Stimulated activated CD4-positive, alpha-beta T cell treated with anti-CD3 and anti-CD28 coated beads, TNF-alpha, amount 100 ng/mL, for 1 hour (primary cell): ENCODE data around the gene FZD2.
"Not testable (repeated sequence)": the region's sequence is repeated elsewhere in the genome, so short reads cannot be mapped to it uniquely, and the experiment has no call there.

ENCODE experiments used
- DNase-seq, 3 donors: peaks; one replicate each; pipeline ENCODE4 v3.0.0-alpha.2; 2020; ENCODE audit warnings: low read depth in 3 of 3, low spot score in 1 of 3

Gene FZD2

DNA sequence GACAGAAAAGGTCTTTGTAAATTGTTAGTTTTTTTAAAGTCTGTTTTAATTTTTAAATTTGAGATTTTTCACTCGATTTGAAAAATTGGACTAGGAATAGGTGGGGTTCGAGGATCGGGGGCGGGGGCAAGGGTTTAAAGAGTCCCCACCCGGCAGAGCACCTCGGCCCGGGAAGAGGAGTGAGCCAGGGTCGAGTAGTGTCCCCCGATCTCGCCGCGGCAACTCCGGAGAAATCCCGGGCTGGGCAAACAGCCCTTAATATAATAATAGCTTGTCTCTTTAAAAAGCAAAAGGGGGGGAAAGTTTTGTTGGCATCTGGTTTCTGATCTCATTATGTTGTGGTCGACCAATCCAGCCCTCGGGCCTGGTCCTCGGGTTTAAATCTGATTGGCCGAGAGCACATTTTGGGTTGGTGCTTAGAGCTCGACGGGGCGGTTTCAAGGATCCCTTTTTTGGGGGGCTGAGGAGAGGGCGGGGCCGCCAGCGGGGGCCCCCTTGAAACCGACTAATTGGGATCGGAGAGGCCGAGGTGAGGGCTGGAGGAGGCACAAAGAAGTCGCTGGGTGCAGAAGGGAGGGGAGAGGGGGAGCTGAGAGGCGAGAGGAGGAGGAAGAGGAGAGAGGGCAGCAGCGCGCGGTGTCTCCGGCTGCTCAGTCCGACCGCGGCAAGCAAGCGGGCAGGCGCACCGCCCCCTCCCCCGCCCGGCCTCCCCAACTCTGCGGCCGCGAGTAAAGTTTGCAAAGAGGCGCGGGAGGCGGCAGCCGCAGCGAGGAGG lies at the start of gene FZD2:
FZD2 (plus strand) TSS at position 653 of the 775 bp plus-strand sequence. CDS start 205 bp downstream, outside the sequence.
- DNase-seq, result no peak

DNA sequence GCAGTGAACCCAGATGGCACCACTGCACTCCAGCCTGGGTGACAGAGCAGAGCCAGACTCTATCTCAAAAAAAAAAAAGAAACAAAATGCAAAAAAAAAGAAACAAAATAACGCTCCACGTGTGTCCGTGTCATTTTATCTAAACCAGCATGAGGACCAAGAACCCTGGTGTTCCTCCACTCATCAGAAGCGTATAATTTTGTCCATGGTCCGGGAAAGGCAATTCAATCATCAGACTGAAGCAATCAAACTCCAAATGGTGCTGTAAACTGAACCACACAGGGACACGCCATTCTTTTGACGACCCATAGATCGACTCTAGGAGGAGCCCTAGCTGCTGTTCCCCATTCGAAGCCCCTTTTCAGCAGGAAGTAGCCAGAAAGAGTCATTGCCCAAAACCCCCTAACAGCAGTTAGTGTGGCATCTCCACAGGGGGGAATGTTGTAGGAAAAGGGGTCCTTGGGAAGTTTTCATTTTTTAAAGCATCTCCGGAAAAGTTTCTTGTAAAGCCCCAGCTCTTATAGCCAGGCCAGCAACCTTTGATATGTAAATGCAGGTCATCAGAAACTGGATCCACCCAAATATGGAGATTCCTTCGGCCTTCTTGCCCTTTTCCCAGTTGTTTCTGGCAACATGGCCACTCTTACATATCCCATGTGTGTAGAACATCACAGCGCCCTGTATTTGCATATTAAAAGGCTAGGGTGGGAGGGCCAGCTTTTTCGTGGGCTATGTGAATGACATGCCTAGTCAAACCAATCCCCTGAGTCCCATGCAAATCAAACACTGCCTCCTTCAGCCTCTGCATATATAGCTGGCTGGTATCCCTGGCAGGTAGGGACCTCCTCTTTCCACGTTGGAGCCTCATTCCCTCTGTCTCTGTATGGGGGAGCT lies 45.8 kb upstream of the FZD2 start:
- not testable (repeated sequence) for DNase-seq

DNA sequence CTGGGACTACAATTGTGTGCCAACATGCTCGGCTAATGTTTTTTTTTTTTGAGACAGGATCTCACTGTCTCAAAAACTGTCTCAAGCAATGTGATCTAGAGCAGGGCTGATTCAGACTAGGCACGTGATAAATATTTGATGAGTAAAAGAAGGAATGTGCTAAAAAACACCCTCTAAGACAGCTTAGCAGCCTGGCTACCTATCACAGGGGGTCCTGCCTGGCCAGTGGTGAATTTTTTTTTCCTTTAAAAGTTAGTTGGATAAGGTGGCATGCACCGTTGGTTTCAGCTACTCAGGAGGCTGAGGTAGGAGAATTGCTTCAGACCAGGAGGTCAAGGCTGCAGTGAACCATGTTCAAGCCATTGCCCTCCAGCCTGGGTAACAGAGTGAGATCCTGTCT lies 39.3 kb upstream of the FZD2 start:
- DNase-seq, result no peak

GRCh38 chr17:44522883-44523671 lies 34.2 kb upstream of the FZD2 start:
- peak in 1 of 3 donors; percentile 33 for DNase-seq

- DNase-seq, result no peak
Measured at GRCh38 chr17:44523672-44523972, 33.7 kb upstream of the FZD2 start.

GRCh38 chr17:44527102-44527501 lies 30.2 kb upstream of the FZD2 start:
- DNase-seq, result no peak

DNA sequence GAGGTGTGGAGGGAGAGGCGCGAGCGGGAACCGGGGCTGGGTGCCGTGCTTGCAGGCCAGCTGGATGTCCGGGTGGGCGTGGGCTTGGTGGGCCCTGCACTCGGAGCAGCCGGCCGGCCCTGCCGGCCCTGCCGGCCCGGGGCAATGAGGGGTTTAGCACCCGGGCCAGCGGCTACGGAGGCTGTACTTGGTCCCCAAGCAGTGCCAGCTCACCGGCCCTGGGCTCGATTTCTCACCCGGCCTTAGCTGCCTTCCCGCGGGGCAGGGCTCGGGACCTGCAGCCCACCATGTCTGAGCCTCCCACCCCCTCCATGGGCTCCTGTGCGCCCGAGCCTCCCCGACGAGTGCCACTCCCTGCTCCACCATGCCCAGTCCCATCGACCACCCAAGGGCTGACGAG lies 29.3 kb upstream of the FZD2 start:
- DNase-seq, result no peak

- DNase-seq, result no peak
Measured at GRCh38 chr17:44529864-44530263, 27.4 kb upstream of the FZD2 start.

DNA sequence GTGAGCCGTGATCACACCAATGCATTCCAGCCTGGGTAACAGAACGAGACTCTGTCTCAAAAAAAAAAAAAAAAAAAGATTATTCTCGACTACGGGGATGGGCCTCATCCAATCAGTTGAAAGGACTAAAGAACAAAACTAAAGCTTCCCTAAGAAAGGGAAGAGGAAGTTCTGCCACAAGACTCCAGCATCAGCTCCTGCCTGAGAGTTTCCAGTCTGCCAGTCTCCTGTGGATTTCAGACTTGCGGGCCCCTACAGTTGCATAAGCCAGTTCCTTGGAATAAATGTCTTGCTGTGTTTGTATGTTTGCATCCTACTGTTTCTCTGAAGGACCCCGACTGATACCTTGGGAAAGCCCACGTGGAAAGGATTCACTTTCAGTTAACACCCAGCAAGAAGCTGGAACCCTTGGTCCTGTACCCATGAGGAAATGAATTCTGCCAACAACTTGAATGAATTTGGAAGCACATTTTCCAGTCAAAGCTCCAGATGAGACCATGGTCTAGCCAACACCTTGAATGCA lies 26.3 kb upstream of the FZD2 start:
- no peak for DNase-seq

DNA sequence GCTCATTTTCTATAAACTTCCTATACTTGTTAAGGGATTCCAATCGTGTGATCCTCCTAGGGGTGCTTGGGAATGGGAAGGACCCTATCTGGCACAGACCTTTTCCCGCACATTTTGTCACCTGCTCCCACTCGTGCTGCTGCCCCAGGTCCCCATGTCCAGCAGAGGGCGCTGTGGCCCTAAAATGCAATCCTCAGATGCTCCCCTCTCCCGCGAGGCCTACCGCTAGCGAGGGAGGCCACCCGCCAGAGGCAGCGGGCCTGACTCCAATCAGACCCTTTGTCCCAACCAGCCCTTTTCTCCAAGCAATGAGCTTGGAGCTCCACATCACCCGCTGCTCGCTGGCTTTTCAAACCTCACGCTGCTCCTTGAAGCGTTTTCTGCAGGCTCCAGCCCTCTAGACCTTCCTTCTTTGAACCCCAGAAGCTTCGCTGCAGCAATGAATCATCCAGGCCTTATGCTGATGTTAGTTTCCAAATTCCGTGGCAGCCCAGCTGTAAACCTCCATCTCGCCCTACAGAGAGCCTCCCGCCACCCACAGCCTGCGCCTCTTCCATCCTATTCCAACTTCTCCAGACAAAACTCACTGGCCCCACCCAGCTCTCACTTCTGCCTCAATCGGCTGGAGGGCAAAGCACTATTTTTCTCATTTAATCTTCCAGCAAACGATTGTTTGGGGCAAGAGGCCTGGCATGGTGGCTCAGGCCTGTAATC lies 23.6 kb upstream of the FZD2 start:
- DNase-seq, result peak; percentile 63 to 85 (median 64)

DNA sequence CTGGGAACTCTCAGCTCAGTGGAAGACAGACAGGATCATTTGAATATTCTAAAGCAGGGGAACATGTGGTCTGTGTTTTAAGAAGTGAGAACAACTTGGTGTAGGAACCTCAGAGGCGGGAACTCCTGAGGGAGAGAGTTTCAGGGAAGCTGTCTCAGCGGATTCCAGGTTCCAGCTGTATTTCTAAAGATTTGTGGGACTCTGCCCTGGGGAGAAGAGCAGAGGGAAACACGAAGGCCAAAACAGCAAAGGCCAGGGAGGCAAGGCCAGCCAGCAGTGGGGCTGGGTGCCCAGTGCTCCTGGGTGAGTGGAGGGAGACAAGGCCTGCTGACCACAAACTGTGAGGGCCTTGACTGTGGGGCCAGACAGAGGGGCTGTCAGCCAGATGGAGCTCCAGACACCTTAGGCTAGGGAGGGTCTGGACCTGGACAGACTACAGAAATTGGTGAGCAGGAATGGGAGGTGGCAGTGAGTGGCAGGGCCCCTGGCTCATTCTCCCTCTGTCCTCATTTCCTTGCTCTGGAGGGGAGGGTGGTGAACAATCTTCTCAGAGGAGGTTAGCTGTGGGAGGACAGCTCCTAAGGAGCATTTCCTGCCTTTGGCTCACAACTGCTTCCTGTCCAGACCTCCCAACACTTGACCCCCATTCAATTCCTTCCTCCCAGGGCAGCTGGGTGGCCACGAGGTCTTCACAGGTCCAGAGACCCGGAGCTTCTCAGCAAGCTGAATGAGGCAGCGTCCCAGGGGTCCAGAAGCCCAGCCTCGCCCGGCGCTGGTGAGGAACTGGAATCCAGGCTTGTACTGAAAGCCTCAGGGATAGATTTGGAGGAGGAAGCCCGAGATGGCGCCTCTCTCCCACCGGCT lies 21.0 kb upstream of the FZD2 start:
- DNase-seq, result no peak

- DNase-seq, result not testable (repeated sequence)
Measured at GRCh38 chr17:44537922-44538321, 19.4 kb upstream of the FZD2 start.

- no peak for DNase-seq
Measured at GRCh38 chr17:44539673-44540072, 17.6 kb upstream of the FZD2 start.

DNA sequence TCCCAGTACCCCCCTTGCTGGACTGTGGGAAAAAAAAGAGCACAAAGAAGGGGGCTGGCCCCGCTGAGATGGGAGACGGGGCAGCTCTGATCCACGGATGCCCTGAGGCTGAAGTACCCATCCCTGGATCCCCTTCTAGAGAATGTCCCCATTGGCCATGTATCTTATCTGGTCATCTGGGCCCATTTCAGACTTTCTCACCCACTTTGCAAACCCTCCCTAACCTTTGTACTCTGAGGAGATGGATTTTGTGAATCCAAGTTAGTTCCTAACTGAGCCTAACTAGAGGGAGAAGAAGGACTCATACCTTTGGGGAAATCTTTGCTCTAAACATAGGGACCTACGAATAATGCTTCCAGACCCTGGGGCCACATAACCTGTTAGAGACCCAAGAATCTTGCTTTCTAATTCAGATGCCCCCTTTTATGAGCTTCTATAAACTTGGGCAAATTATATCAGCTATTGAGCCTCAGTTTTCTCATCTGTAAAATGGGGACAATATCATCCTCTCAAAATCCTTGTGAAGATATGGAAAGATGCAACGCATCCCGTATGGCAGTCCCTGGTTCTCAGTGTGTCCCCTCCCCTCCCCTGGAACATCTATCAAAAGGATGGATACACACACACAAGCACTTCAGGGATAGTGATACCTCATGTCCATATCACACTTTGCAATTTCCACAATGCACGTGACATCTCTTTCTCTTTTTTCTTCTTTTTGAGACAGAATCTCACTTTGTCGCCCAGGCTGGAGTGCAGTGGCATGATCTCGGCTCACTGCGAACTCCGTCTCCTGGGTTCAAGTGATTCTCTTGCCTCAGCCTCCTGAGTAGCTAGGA lies 16.8 kb upstream of the FZD2 start:
- DNase-seq, result no peak

DNA sequence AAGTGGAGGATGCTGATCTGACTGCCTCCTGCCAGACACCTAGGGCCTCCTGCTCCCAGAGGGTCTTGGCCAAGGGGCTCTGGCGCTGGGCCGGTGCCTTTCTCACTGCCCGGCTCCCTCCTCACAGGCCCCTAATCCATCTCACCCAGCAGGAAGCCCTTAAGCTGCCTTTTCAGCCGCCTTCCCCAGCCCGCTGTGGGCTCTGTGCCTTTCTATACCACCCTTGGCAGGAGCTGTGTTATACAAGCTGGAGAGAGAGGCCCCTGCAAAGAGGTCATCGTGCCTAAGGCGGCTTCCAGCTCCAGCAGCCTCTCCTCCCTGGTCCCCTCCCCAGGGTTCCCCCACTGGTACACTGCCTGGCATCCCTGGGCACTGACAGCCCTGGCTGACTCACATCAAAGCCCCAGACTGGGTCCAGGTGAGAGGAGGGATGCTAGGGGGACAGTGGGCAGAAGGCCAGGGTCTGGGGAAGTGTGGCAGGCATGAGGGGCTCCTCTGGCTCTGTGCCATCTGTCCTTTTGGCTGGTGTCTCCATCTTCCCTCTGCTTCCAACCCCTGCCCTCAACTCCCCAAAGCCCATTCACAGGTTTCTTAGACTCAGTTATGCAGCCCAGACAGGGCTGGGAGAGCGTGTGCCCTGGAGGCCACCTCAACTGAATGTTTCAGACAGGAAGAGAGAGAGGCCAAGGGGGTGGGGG lies 15.3 kb upstream of the FZD2 start:
- DNase-seq, result no peak

DNA sequence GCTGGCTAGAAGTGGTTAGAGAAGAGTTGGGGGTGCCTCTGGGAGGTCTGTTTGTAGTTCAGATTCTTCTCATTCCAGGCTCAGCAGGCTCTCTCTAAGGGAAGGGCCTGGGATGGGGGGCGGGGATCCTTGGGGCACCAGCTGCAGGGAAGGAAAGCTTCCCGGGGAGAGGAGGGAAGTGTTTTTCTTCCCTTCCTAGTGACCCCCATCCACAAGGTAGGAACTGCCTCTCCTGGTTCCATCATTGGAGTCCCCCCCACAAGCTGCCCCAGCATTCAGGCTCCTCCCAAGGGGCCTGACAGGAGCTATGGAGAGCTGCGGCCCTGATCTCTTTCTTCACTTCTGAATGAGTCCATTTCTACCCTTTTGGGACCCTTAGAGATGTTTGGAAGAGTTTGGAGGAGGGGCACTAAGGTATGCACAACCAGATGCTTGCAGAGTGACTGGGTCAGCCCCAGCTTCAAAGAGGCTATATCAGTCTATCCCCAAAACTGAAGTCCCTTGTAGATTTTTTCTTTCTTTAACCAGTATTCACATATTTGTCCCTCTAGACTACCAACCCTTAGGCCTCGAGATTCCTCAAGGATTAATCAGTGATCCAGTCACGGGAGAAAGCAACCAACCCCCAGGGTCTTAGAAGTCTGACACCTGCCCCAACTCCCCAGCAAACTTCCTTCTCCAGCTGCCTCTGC lies 13.9 kb upstream of the FZD2 start:
- DNase-seq, result no peak

GRCh38 chr17:44543905-44544523 lies 13.3 kb upstream of the FZD2 start:
- DNase-seq, result no peak
